Gastrocnemius medialis (tissue), 4 donors: ENCODE data around the gene PGM2L1.

Experiments used
- POLR2A ChIP-seq, 2 donors: fragments of 450-650 bp; IDR thresholded peaks; one replicate each; pipeline ENCODE4 v1.6.1; 2017; ENCODE audit warnings: antibody characterized with exemption in 2 of 2, mild to moderate bottlenecking in 2 of 2, moderate library complexity in 2 of 2
- TF ChIP-seq, protein P1 (sequence below), 5 experiments: fragments of 450-650 bp in 3 of 5; fragments of 200-600 bp in 2 of 5; sonication (generic) in 2 of 5; IDR thresholded peaks in 4 of 5; conservative IDR thresholded peaks in 1 of 5; 1 replicate in 4 of 5; 2 replicates in 1 of 5; pipeline ENCODE4 v1.5.1; 2016 to 2019; ENCODE audit warnings: antibody characterized with exemption in 5 of 5, mild to moderate bottlenecking in 3 of 5, moderate library complexity in 3 of 5

DNA sequence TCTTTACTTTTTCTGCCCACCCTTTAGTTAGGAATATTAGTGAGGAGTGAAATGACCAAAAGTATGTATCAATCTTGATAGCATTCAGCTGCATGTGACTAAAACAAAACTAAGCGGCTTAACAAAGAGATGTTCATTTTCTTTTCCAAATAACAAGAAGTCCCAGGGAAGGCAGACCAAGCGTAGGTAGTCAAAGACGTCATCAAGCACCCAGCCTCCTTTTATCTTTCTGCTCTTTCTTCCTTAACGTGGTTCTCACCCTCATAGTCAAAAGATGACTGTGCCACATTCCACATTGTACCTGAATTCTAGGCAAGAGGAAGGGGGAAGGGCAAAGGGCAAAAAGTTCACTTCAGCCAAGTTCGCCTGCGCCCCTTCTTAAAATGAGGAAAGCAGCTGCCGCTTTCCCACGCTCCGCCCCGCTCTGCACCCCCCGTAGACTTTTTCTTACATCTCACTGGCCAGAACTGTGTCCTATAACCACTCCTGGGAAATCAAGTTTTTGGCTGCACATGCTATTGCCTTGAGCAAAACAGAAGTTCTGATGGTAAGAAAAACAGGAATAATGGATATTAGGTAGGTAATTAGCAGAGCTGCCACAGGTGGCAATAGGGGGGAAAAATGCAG is 14.6 kb upstream of the PGM2L1 start:
- TF ChIP-seq, protein P1, sequence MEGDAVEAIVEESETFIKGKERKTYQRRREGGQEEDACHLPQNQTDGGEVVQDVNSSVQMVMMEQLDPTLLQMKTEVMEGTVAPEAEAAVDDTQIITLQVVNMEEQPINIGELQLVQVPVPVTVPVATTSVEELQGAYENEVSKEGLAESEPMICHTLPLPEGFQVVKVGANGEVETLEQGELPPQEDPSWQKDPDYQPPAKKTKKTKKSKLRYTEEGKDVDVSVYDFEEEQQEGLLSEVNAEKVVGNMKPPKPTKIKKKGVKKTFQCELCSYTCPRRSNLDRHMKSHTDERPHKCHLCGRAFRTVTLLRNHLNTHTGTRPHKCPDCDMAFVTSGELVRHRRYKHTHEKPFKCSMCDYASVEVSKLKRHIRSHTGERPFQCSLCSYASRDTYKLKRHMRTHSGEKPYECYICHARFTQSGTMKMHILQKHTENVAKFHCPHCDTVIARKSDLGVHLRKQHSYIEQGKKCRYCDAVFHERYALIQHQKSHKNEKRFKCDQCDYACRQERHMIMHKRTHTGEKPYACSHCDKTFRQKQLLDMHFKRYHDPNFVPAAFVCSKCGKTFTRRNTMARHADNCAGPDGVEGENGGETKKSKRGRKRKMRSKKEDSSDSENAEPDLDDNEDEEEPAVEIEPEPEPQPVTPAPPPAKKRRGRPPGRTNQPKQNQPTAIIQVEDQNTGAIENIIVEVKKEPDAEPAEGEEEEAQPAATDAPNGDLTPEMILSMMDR (IDR thresholded peaks at IDR 0.05 in 4 of 5, conservative IDR thresholded peaks at IDR 0.05 in 1 of 5) = no peak
- no peak for TF ChIP-seq POLR2A (IDR thresholded peaks at IDR 0.05)
